Measurements from ENCODE around the gene BCKDK.

DNA sequence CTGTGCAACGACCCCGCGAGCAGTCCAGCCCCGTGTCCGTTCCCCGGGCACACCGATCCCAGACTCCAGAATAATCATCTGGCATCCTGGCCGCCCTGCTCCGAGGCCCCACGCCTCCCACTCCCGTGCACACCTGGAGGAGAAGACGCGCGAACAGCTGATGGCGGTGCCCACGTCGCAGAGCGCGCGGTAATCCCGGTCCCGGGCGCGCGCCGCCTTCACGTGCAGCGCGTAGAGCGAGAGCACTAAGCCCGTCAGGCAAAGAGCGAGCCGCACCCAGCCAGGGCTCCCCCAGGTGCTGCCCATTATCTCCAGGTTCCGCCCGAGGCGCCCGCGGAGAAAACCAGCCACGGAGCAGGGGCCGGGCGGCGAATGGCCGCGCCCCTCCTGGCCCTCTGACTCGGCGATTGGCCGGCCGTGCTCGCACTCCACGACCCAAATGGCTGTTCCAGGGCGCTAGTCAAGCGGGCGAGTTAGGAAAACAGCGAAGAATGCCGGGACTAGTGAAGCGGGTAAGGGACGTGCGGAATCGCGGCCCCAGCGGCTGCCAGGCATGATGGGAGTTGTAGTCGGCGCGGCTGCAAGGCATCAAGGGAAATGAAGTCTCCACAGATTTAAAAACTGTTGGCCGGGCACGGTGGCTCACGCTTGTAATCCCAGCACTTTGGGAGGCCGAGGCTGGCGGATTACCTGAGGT lies 13.6 kb upstream of the BCKDK start, which contains the start of gene VKORC1:
- peak; percentile 44 for TF ChIP-seq CTCF (CRISPR knock-in tag; IDR thresholded peaks at IDR 0.05)
- no peak for TF ChIP-seq TBL1XR1 (IDR thresholded peaks at IDR 0.05; ENCODE audit: borderline replicate concordance, low read length, partially characterized antibody)
- no peak for TF ChIP-seq NR3C1 (CRISPR knock-in tag; IDR thresholded peaks at IDR 0.05)
